Neuron (in vitro differentiated cells): Measurements from ENCODE around the gene FBXO48.

ENCODE experiments used
- H2AFZ ChIP-seq: one replicate; pipeline ENCODE4 v1.6.1; 2013; ENCODE audit warnings: low read depth, mild to moderate bottlenecking, inconsistent platforms, low read length, moderate library complexity
- H3K27me3 ChIP-seq: one replicate; pipeline ENCODE4 v1.6.1; 2013; ENCODE audit warnings: low read length; ENCODE audit not compliant: insufficient read depth
- H3K36me3 ChIP-seq: one replicate; pipeline ENCODE4 v1.6.1; 2013; ENCODE audit warnings: low read length; ENCODE audit not compliant: insufficient read depth
- H3K4me1 ChIP-seq: one replicate; pipeline ENCODE4 v1.6.1; 2013; ENCODE audit warnings: low read length; ENCODE audit not compliant: insufficient read depth
- H3K4me3 ChIP-seq: 2 replicates; pipeline ENCODE4 v1.5.1; 2013; ENCODE audit warnings: mild to moderate bottlenecking, low read length, moderate library complexity
- H3K9me3 ChIP-seq: one replicate; pipeline ENCODE4 v1.6.1; 2013; ENCODE audit warnings: low read length

Gene FBXO48

DNA sequence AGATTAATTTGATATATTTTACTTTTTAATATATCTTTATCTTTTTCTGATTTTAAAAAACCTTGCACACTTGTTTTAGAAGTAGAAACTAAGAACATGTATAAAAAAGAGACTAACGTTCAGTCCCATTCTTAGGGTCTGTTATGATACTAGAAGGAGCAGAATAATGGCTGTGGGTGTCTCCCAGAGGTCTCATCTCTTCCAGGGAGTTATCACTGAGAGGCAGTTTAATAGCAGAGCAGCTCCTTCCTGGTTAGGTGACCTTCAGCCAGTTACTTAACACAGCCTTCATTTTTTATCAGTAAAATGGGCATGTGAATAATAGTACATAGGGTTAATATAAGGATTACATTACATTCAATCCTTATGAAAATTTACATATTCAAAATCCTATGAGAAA lies 40.6 kb downstream of the FBXO48 start:
- Histone ChIP-seq H3K27me3 (peaks cover 3% of the 10 kb centered on the region), H2AFZ (no peak overlapping the region), H3K9me3 (no peaks in the 10 kb centered on the region), H3K4me3 (no peak overlapping the region), H3K4me1 (no peaks in the 10 kb centered on the region), H3K36me3 (no peaks in the 10 kb centered on the region)

DNA sequence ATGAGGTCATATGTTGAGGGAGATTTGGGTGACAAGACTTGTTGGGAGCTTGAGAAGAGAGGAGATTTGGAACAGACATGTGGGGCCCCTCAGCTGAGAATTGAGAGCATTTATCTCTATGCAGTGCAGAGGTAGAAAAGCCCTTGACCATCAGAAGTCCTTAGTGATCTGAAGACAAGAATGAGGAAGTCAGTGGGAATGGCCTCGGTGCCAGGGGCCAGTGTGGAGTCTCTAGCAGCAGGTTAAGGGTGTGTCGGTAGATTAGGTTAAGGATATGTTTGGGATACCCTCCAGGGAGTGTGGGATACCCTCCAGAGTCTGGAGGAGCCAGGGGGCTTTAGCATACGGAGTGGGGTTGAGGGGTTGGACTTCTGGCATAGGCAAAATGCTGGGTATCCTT lies 41.6 kb downstream of the FBXO48 start:
- no peak overlapping the region for H2AFZ ChIP-seq
- H3K36me3 ChIP-seq, result no peaks in the 10 kb centered on the region
- no peaks in the 10 kb centered on the region for H3K9me3 ChIP-seq
- H3K4me1 ChIP-seq, result no peaks in the 10 kb centered on the region
- no peak overlapping the region for H3K4me3 ChIP-seq
- peaks cover 3% of the 10 kb centered on the region for H3K27me3 ChIP-seq

DNA sequence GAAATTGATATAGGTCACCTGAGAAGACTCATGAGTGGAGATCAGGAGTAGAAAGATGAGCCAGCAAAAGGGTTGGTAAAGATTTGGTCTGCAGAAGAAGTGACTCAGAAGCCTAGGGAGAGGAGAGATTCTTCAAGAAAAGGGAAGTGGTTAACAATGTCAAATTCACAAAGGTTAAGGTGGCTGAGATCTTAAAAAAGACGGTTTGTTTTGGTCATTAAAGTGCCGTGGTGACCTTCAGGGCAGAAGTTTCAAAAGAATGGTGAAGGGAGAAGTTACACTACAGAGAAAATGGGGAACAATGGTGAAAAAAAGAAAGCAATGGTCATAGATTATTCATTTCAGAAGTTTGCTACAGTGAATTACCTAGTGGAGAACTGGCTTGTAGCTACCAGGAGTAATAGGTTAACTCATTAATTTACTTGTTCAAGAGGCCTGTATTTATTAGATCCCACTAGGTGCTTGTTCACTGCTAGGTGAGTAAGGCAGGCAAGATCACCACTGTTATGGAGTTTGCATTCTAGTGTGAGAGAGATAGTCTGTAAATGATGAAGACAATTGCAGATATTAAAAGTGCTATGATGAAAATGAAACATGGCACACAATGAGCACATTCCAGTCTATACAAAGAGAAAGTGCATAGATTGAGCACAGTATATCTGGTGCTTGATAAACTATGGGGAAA lies 43.0 kb downstream of the FBXO48 start:
- H3K36me3 ChIP-seq, result no peaks in the 10 kb centered on the region
- no peak overlapping the region for H3K4me3 ChIP-seq
- H3K9me3 ChIP-seq, result no peaks in the 10 kb centered on the region
- no peak overlapping the region for H2AFZ ChIP-seq
- H3K27me3 ChIP-seq, result peaks cover 3% of the 10 kb centered on the region
- H3K4me1 ChIP-seq, result no peaks in the 10 kb centered on the region

DNA sequence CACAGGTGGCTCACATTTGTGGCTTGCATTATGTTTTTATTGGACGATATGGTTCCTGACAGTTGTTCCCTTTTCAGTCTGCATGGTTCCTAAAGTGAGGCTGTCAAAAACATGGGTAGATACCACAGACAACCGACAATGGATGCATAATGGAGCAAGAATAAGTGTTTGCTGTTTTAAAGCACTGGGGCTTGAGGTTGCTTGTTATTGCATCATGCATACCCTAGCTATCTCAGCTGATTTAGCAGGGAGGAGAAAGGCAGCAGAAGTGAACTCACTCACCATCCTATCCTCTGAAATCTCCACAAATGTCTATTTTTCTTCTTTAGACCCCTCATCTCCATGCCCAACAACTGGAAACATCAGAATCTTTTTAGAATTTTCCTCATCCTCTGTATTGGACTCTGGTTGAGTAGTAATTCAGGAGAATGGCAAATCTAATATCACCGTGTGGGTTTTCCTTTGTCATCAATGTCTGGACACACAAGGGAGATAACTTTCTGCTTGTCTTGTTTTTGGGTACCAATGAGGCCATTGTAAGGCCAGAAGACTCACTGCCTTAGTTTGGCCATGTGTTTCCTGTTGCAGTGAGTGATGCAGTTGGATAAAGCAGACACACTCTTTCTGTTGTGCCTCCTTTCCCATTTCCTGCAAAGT lies 46.7 kb downstream of the FBXO48 start:
- Histone ChIP-seq H3K9me3 (no peaks in the 10 kb centered on the region), H2AFZ (no peak overlapping the region), H3K4me3 (no peak overlapping the region), H3K4me1 (peaks cover 14% of the 10 kb centered on the region), H3K36me3 (no peaks in the 10 kb centered on the region), H3K27me3 (peaks cover 3% of the 10 kb centered on the region)

DNA sequence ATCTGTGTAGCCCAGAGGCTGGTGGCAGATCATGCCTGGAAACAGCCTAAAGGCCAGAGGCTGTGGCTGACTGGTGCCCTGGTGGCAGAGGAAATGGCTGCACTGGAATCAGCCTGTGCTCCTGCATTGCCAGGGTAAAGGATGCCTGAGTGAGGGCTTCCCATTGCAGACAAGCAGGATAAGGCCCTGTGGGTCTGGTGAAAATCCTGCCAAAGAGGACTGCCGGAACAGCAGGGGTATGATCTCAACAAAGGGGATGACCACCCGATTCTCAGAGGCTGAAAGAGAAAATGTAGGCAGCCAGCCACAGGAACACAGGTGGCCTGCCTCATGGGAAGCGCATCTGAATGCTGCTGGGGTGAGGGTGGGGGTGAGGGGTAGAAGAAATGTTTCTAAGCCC lies 48.2 kb downstream of the FBXO48 start:
- Histone ChIP-seq H2AFZ (no peak overlapping the region), H3K36me3 (no peaks in the 10 kb centered on the region), H3K4me3 (no peak overlapping the region), H3K27me3 (no peaks in the 10 kb centered on the region), H3K9me3 (no peaks in the 10 kb centered on the region), H3K4me1 (peaks cover 23% of the 10 kb centered on the region)

DNA sequence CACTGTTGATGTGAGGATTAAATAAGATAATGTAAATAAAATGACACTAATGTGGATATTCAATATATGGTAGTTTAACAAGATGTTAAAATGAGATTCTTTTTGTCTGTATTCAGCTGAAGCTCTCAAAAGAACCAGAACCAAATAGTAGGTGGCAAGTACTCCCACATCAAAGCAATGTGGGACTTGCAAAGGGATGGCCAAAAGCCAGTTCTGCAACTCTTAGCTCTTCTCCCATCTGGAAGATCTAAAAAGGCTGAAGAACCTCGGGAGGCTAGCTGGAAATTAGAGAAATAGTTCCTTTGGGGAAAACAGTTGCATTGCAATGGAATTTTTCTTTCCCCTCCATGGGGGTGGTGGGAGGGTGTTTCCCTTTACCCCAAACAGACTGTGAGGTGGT lies 48.7 kb downstream of the FBXO48 start:
- H3K27me3 ChIP-seq, result no peaks in the 10 kb centered on the region
- no peak overlapping the region for H2AFZ ChIP-seq
- no peaks in the 10 kb centered on the region for H3K9me3 ChIP-seq
- no peaks in the 10 kb centered on the region for H3K36me3 ChIP-seq
- no peak overlapping the region for H3K4me3 ChIP-seq
- peaks cover 23% of the 10 kb centered on the region for H3K4me1 ChIP-seq

DNA sequence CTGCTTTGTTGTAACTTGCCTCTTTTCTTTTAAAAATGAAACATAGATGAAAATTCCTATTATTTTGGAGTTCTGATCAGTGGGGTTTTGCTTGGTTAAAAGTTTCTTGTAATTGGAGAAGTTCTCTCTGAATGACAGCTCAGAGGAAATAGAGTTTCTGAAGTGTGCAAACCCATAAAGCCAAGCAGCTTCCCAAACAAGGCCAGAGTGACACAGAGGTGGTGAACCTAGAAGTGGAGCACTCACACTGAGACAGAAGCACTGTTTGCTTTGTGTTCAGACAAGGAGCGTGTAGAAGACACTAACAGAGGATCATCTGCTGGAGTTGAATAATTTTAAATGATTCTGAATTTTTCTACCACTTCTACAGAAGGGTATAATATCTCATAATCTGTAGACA lies 49.2 kb downstream of the FBXO48 start:
- Histone ChIP-seq H3K27me3 (no peaks in the 10 kb centered on the region), H2AFZ (no peak overlapping the region), H3K4me3 (no peak overlapping the region), H3K4me1 (peaks cover 23% of the 10 kb centered on the region), H3K9me3 (no peaks in the 10 kb centered on the region), H3K36me3 (no peaks in the 10 kb centered on the region)

DNA sequence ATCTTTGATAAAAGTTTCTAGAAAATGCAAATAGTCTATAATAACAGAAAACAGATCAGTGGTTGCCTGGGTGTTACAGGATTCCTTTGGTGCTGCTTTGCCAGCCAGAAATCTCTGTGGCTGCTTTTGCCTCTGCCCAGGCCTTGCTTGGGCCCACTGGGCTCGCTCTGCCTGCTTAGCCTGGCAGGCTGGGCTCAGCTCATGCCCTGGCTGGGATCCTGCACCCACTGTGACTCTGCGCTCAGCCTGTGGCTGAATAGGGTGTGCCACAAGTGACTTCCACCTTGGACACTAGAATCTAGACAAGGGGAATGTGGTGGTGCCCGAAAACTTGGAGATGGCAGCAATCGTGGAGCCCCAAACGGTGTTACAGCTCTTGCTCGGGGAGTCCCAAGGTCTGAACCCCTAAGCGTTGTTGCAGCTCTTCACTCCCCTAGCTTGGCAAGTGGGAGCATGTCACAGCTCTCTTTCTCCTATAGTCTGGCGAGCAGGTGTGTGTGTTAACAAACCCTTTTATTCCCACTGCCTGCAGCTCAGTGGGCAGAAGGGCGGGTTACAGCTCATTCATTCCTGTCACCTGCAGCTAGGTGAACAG lies 50.9 kb downstream of the FBXO48 start:
- Histone ChIP-seq H3K4me1 (peaks cover 23% of the 10 kb centered on the region), H3K36me3 (no peaks in the 10 kb centered on the region), H2AFZ (no peak overlapping the region), H3K4me3 (no peak overlapping the region), H3K9me3 (no peaks in the 10 kb centered on the region), H3K27me3 (no peaks in the 10 kb centered on the region)

DNA sequence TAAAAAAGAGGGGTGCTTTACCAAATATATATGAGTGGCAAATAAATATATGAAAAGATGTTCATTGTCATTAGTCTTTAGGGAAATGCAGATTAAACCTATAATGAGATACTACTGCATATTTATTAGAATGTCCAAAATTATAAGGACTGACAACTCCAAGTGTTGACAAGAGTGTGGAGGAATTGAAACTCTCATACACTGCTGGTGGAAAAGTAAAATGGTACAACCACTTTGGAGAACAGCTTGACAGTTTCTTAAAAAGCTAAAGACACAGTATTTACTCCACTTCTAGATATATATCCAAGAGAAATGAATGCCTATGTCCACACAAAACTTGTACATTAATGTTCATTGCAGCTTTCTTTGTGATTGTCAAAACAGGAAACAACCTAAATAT lies 51.6 kb downstream of the FBXO48 start:
- Histone ChIP-seq H2AFZ (peak overlapping the region; percentile 41), H3K4me3 (no peak overlapping the region), H3K4me1 (peaks cover 23% of the 10 kb centered on the region), H3K36me3 (no peaks in the 10 kb centered on the region), H3K27me3 (no peaks in the 10 kb centered on the region), H3K9me3 (no peaks in the 10 kb centered on the region)

DNA sequence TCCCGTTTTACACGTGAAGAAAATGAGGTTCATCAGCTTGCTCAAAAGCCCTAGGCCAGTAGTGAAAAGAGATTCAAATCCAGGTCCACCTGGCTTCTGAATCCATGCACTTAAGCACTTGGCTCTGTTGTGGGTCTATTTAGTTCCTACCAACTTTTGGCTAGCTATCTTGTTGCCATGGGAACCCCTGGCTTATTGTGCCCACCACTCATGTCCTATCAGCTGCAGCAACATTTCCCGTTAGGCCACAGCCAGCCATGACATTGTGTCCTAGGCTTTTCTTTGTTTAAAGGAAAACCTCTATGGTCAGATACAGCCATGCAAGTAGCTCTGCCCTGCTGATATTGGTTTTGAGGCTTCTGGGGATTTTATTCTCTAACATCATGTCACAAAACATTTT lies 52.2 kb downstream of the FBXO48 start:
- H3K9me3 ChIP-seq, result no peaks in the 10 kb centered on the region
- no peaks in the 10 kb centered on the region for H3K36me3 ChIP-seq
- no peak overlapping the region for H3K4me3 ChIP-seq
- peaks cover 23% of the 10 kb centered on the region for H3K4me1 ChIP-seq
- peak overlapping the region; percentile 41 for H2AFZ ChIP-seq
- no peaks in the 10 kb centered on the region for H3K27me3 ChIP-seq

DNA sequence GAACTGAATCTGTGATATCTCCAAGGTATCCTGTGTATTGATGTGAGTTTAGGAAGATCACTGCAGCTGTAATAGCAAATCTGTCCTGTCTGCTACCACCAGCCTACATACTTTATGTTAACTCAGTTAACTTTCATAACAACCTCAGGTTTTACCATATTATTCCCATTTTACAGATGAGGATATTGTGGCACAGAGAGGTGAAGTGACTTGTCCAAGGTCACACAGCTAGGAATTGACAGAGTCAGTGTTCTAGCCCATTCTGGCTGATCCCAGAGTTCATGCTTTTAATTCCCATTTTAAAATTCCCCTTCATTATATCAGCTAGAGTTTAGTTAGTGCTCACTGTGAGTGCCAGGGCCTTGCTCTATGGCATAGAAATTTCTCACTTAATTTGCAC lies 52.6 kb downstream of the FBXO48 start:
- H3K36me3 ChIP-seq, result no peaks in the 10 kb centered on the region
- H3K27me3 ChIP-seq, result no peaks in the 10 kb centered on the region

DNA sequence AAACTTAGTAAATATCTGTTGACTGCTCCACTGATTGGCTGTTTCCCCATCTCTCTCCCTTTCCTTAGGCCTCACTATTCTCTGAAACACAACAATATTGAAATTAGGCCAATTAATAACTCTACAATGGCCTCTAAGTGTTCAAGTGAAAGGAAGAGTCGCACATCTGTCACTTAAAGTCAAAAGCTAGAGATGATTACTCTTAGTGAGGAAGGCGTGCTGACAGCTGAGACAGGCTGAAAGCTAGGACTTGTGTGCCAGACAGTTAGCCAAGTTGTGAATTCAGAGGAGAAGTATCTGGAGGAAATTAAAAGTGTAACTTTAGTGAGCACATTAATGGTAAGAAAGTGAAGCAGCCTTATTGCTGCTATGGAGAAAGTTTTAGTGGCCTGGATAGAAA lies 53.6 kb downstream of the FBXO48 start:
- Histone ChIP-seq H2AFZ (no peak overlapping the region), H3K36me3 (no peaks in the 10 kb centered on the region), H3K4me1 (peaks cover 18% of the 10 kb centered on the region), H3K9me3 (no peaks in the 10 kb centered on the region), H3K4me3 (no peak overlapping the region), H3K27me3 (no peaks in the 10 kb centered on the region)

More for the DNA sequence above, 52.6 kb downstream of the FBXO48 start:
- Histone ChIP-seq H3K9me3 (no peaks in the 10 kb centered on the region), H3K4me1 (peaks cover 23% of the 10 kb centered on the region), H3K4me3 (no peak overlapping the region), H2AFZ (peak overlapping the region; percentile 41)

DNA sequence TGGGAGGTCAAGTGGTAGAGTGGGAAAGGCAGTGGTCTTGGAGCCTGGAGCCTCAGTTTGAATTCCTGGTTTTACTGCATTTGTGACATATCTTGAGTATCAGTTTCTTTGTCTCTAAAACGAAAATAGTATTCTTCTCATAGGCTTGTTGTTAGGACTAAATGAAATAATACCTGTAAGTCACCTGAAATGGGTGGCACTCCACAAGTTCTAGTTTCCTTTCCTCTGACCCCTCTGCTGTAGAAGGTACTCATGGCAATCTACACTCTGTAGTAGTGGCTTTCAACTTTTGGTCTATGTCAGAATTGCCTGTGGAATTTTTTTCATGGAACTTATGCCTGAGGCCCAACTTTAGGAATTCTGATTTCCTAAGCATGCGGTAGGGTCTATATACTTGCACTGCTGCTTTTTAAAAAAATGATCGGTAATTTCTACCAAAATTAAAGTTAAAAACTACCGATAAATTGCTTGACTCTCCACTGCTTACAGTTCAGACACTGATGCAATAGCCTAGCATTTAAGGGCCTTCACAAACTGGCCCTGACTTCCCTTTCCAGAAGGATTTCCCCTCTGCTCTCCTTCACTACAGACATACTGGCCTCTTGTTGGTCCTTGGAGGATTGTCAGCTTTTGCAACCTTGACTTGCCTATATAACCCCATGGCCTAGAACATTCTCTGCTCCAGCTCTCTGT lies 54.8 kb downstream of the FBXO48 start:
- no peak overlapping the region for H2AFZ ChIP-seq
- H3K9me3 ChIP-seq, result no peaks in the 10 kb centered on the region
- H3K4me3 ChIP-seq, result no peak overlapping the region
- no peaks in the 10 kb centered on the region for H3K27me3 ChIP-seq
- no peaks in the 10 kb centered on the region for H3K36me3 ChIP-seq
- H3K4me1 ChIP-seq, result peaks cover 11% of the 10 kb centered on the region
